Pancreas (tissue), 10 donors: ENCODE data around the gene GBX1. TPM values are rescaled to one million over a fixed set of nuclear protein-coding genes. Genes with fewer than 3 reads are reported as not detected.

Source experiments
- ATAC-seq, 4 donors: fragments of 200-7000 bp; cut with Tn5 transposase; one replicate each; pipeline versions ENCODE4 v1.8.0 to v1.9.1; 2020; ENCODE audit warnings: mild to moderate bottlenecking in 4 of 4, moderate library complexity in 4 of 4
- DNase-seq, 6 donors: peaks; one replicate each; pipeline ENCODE4 v3.0.0-alpha.2; 2020
- FAIRE-seq: peaks from 2 replicates; lab custom pipeline; 2012; peaks lifted over from hg19 to GRCh38; lab: Jason Lieb, UNC
- H3K27ac ChIP-seq, 4 donors: fragments of 200-600 bp; sonication (generic); 1 replicate in 3 of 4; 2 replicates in 1 of 4; pipeline versions ENCODE4 v1.5.0 to v1.8.0; 2020
- H3K27me3 ChIP-seq, 4 donors: fragments of 200-600 bp; one replicate each; pipeline ENCODE4 v1.8.0; 2021
- H3K36me3 ChIP-seq, 3 donors: fragments of 200-600 bp; sonication (generic) in 1 of 3; one replicate each; pipeline versions ENCODE4 v1.5.0 to v1.8.0; 2020 to 2021
- H3K4me1 ChIP-seq, 3 donors: fragments of 200-600 bp; one replicate each; pipeline ENCODE4 v1.8.0; 2021
- H3K4me3 ChIP-seq, 4 donors: fragments of 200-600 bp; sonication (generic) in 2 of 4; one replicate each; pipeline versions ENCODE4 v1.5.0 to v1.8.0; 2020 to 2021
- H3K9me3 ChIP-seq, 4 donors: fragments of 200-600 bp; one replicate each; pipeline ENCODE4 v1.8.0; 2021
- CTCF ChIP-seq, 4 donors: fragments of 200-600 bp; sonication (generic) in 3 of 4; IDR thresholded peaks; one replicate each; pipeline versions ENCODE4 v1.5.0 to v1.8.0; 2021; ENCODE audit warnings: antibody characterized with exemption in 4 of 4
- WGBS, 2 donors: extraction: QIAGEN DNeasy Blood & Tissue Kit; methylation state at CpG; one replicate each; pipeline ENCODE4 v1.1.7; 2013; 5-methylcytosine and 5-hydroxymethylcytosine counted together
- intact Hi-C, 3 donors: fragments of 100-400 bp; cut with DNase I; formaldehyde crosslinking; loops; one replicate each; pipeline versions ENCODE4 v1.11.1 to v1.14.2; 2022
- polyA plus RNA-seq, 2 donors: library from polyadenylated mRNA; stranded (reverse); fragments of 200-250 nt; gene quantifications; one replicate each; pipeline ENCODE4 v1.2.3, GENCODE V29; 2013
- total RNA-seq, 6 donors: library from RNA; stranded (reverse); fragmentation: NEBNext Ultra II Directional in 4 of 6; extraction: Animal tissue kit (Norgen Biotek cat#: 25700) in 4 of 6; gene quantifications; one replicate each; pipeline versions ENCODE4 v1.2.1 to v1.2.4, GENCODE V29; 2021 to 2023
- donor health status: healthy with polysubstance abuse.
- donor health status: DM: no; HTN: no; CAD: no; lungs with moderate emphysema.
- donor health status: DM: no; HTN: no; CAD: no.
- donor health status: control.
- donor health status: control.
- donor health status: Bipolar disorder and iron deficiency.
- donor health status: DM: yes; HTN: yes; CAD: no.
- donor health status: DM: no; HTN: no; CAD: no.
- donor health status: DM: no; HTN: no; CAD: no.
- donor health status: DM: yes; HTN: yes; CAD: no.

The GBX1 gene
- total and polyA plus RNA-seq, 8 donors: not detected

GRCh38 chr7:151152643-151153513 is 14.6 kb downstream of the GBX1 start:
- Histone ChIP-seq H3K4me1 (no peaks in the 10 kb centered on the region), H3K36me3 (no peaks in the 10 kb centered on the region), H3K9me3 (no peaks in the 10 kb centered on the region), H3K4me3 (no peak overlapping the region), H3K27ac (no peak overlapping the region), H3K27me3 (peaks cover 0 to 13% (median 0%) of the 10 kb centered on the region in 4 donors)
- no peak for DNase-seq
- ATAC-seq: no peak
- FAIRE-seq: no peak
- intact Hi-C loops: no loop called here
- TF ChIP-seq CTCF (IDR thresholded peaks at IDR 0.05): no peak
- WGBS, 2 donors: 55 to 66% methylated on average over 6 of the region's 6 CpGs

GRCh38 chr7:151150388-151150787 is 17.1 kb downstream of the GBX1 start:
- ATAC-seq (peak in 1 of 4 donors; percentile 33), FAIRE-seq (no peak), DNase-seq (no peak)
- peaks cover 0 to 13% (median 0%) of the 10 kb centered on the region in 4 donors for H3K27me3 ChIP-seq
- no peak overlapping the region for H3K27ac ChIP-seq
- H3K36me3 ChIP-seq: no peaks in the 10 kb centered on the region
- intact Hi-C loops: no loop called here
- H3K9me3 ChIP-seq: no peaks in the 10 kb centered on the region
- no peak for TF ChIP-seq CTCF (IDR thresholded peaks at IDR 0.05)
- WGBS, 2 donors: 39 to 56% methylated on average over 3 of the region's 3 CpGs
- H3K4me3 ChIP-seq: no peak overlapping the region
- H3K4me1 ChIP-seq: no peaks in the 10 kb centered on the region

GRCh38 chr7:151148319-151149259 is 18.9 kb downstream of the GBX1 start:
- Histone ChIP-seq H3K36me3 (peaks cover 0 to 8% (median 5%) of the 10 kb centered on the region in 3 donors), H3K4me3 (no peak overlapping the region), H3K27ac (no peak overlapping the region), H3K9me3 (no peaks in the 10 kb centered on the region), H3K27me3 (peaks cover 0 to 6% (median 0%) of the 10 kb centered on the region in 4 donors), H3K4me1 (no peaks in the 10 kb centered on the region)
- ATAC-seq (peak in 1 of 4 donors; percentile 4), DNase-seq (peak in 1 of 6 donors; percentile 8), FAIRE-seq (no peak)
- intact Hi-C loops: no loop called here
- TF ChIP-seq CTCF (IDR thresholded peaks at IDR 0.05): no peak
- 49 to 57% methylated on average over 22 of the region's 22 CpGs for WGBS, 2 donors

GRCh38 chr7:151146761-151147160 is 20.7 kb downstream of the GBX1 start:
- H3K4me1 ChIP-seq: no peaks in the 10 kb centered on the region
- FAIRE-seq: no peak
- no peak for DNase-seq
- H3K36me3 ChIP-seq: peaks cover 0 to 23% (median 5%) of the 10 kb centered on the region in 3 donors
- H3K4me3 ChIP-seq: no peak overlapping the region
- TF ChIP-seq CTCF (IDR thresholded peaks at IDR 0.05): no peak
- H3K9me3 ChIP-seq: no peaks in the 10 kb centered on the region
- ATAC-seq: peak in 1 of 4 donors; percentile 2
- no peak overlapping the region for H3K27ac ChIP-seq
- intact Hi-C loops: no loop called here
- WGBS, 2 donors: 45 to 49% methylated on average over 3 of the region's 3 CpGs
- H3K27me3 ChIP-seq: no peaks in the 10 kb centered on the region
